CD4-positive, alpha-beta T cell treated with Interleukin-10 for 1 hour (primary cell): ENCODE measurements around the gene NPTN.

Source experiments
- DNase-seq: peaks from one replicate; pipeline ENCODE4 v3.0.0-alpha.2; 2020

NPTN gene

GRCh38 chr15:73517566-73517965 lies 115.6 kb downstream of the NPTN start:
- no peak for DNase-seq

DNA sequence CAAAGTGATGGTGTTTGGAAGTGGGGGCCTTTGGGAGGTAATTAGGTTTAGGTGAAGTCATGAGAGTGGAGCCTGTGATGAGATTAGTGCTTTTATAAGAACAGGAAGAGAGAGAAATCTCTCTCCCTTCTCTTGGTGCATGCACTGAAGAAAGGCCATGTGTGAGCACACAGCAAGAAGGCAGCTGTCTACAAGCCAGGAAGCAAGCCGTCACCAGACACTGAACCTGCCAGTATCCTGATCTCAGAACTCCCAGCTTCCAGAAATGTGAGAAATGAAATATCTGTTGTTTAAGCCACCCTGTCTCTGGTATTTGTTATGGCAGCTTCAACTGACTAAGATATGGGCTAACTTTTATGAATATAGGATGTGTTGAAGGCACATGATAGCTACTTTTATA lies 117.7 kb downstream of the NPTN start:
- DNase-seq: no peak
